LNCaP clone FGC (cell line): ENCODE data around the gene LDLRAD3.

Source experiments
- DNase-seq: peaks from one replicate; pipeline ENCODE4 v3.0.0-alpha.2; 2011; ENCODE audit warnings: low read depth
- H3K4me3 ChIP-seq: 2 replicates; pipeline ENCODE4 v1.5.1; 2011; ENCODE audit warnings: mild to moderate bottlenecking, low read depth, low read length, control low read depth
- CTCF ChIP-seq: IDR thresholded peaks from 2 replicates; pipeline ENCODE4 v1.5.1; 2012; ENCODE audit warnings: mild to moderate bottlenecking; ENCODE audit not compliant: control insufficient read depth, insufficient read depth; ENCODE audit errors: extremely low read depth

LDLRAD3 gene

GRCh38 chr11:36116161-36116560 lies 172.3 kb downstream of the LDLRAD3 start:
- H3K4me3 ChIP-seq = no peak overlapping the region
- no peak for DNase-seq
- TF ChIP-seq CTCF = no peak

- no peak for DNase-seq
- TF ChIP-seq CTCF = no peak
- no peak overlapping the region for H3K4me3 ChIP-seq
Observed at GRCh38 chr11:36118084-36118483, 174.2 kb downstream of the LDLRAD3 start.

- H3K4me3 ChIP-seq = no peak overlapping the region
- no peak for TF ChIP-seq CTCF
- no peak for DNase-seq
Observed at GRCh38 chr11:36119300-36119699, 175.4 kb downstream of the LDLRAD3 start.

- no peak overlapping the region for H3K4me3 ChIP-seq
- DNase-seq = no peak
- no peak for TF ChIP-seq CTCF
Observed at GRCh38 chr11:36121054-36121453, 177.2 kb downstream of the LDLRAD3 start.

GRCh38 chr11:36122671-36123070 lies 178.8 kb downstream of the LDLRAD3 start:
- DNase-seq = no peak
- H3K4me3 ChIP-seq = no peak overlapping the region
- TF ChIP-seq CTCF = no peak

GRCh38 chr11:36123336-36124101 lies 179.7 kb downstream of the LDLRAD3 start:
- no peak for DNase-seq
- TF ChIP-seq CTCF = no peak
- H3K4me3 ChIP-seq = no peak overlapping the region

- H3K4me3 ChIP-seq = no peak overlapping the region
- DNase-seq = no peak
- TF ChIP-seq CTCF = no peak
Observed at GRCh38 chr11:36126678-36127077, 182.8 kb downstream of the LDLRAD3 start.
